ENCODE data around the gene MAFB. TPM values are rescaled to one million over a fixed set of nuclear protein-coding genes. Genes with fewer than 3 reads are reported as not detected.

Gene MAFB
- polyA plus RNA-seq, 3 donors: 113 to 161 (median 134) TPM

DNA sequence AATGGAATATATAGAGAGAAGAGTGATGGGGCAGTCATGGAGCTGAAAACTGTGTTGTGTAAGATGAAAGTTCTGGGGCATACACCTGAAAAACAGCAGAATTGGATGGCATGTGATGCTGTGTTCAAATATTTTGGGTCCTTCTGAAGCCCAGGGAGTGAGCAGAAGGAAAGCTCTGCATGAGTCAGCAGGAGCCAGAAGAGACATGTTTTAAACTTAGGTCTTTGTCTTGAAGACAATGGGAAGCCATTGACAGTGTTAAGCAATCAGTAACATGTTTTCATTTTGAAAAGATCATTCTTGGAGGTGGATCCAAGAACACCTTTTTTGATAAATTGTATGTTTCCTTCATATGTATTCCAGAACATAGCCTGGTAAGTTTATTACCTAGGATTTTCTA is 38.9 kb upstream of the MAFB start:
- Mint-ChIP-seq H3K4me3 (peak overlapping the region in 1 of 2 donors; percentile 1), H3K27me3 (ENCODE audit: low read depth in 3 of 3) (peaks cover 0 to 12% (median 12%) of the 10 kb centered on the region in 3 donors), H3K4me1 (no peaks in the 10 kb centered on the region), H3K36me3 (peaks cover 0 to 2% of the 10 kb centered on the region in 2 donors), H3K9me3 (peaks cover 5 to 12% (median 10%) of the 10 kb centered on the region in 7 donors), H3K27ac (no peak overlapping the region)
- no peak for DNase-seq
- Histone ChIP-seq H3K4me2 (replicated peaks; ENCODE audit: extremely low read depth, low read length, poor library complexity, severe bottlenecking) (no peak overlapping the region), H3K79me2 (ENCODE audit: insufficient read depth, low read length) (no peaks in the 10 kb centered on the region), H3K27me3 (ENCODE audit: control insufficient read depth in 2 of 2, insufficient read depth in 2 of 2, low read length in 2 of 2) (peaks cover 0 to 6% of the 10 kb centered on the region in 2 donors), H3K4me3 (replicated peaks in 1 of 3; ENCODE audit: low read depth in 2 of 3, low read length in 3 of 3) (no peak overlapping the region), H3K9ac (ENCODE audit: insufficient read depth, low read length, poor library complexity, severe bottlenecking) (no peak overlapping the region), H3K36me3 (replicated peaks in 1 of 2; ENCODE audit: control insufficient read depth in 1 of 2, insufficient read depth in 2 of 2, low read length in 2 of 2) (no peaks in the 10 kb centered on the region), H4K20me1 (ENCODE audit: insufficient read depth, low read length) (no peaks in the 10 kb centered on the region), H2AFZ (ENCODE audit: insufficient read depth, low read depth, low read length, poor library complexity, severe bottlenecking) (no peak overlapping the region), H3K27ac (ENCODE audit: low read depth in 1 of 2, low read length in 2 of 2) (no peak overlapping the region), H3K4me1 (ENCODE audit: control insufficient read depth in 1 of 2, insufficient read depth in 2 of 2, low read length in 2 of 2) (no peaks in the 10 kb centered on the region), H3K9me3 (replicated peaks in 1 of 2; ENCODE audit: control insufficient read depth in 1 of 2, insufficient read depth in 1 of 2, low read length in 2 of 2) (peaks cover 0 to 10% of the 10 kb centered on the region in 2 donors)
- TF ChIP-seq, protein P1, sequence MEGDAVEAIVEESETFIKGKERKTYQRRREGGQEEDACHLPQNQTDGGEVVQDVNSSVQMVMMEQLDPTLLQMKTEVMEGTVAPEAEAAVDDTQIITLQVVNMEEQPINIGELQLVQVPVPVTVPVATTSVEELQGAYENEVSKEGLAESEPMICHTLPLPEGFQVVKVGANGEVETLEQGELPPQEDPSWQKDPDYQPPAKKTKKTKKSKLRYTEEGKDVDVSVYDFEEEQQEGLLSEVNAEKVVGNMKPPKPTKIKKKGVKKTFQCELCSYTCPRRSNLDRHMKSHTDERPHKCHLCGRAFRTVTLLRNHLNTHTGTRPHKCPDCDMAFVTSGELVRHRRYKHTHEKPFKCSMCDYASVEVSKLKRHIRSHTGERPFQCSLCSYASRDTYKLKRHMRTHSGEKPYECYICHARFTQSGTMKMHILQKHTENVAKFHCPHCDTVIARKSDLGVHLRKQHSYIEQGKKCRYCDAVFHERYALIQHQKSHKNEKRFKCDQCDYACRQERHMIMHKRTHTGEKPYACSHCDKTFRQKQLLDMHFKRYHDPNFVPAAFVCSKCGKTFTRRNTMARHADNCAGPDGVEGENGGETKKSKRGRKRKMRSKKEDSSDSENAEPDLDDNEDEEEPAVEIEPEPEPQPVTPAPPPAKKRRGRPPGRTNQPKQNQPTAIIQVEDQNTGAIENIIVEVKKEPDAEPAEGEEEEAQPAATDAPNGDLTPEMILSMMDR (IDR thresholded peaks at IDR 0.05): no peak
- intact Hi-C loops (cut with micrococcal nuclease): no loop called here

DNA sequence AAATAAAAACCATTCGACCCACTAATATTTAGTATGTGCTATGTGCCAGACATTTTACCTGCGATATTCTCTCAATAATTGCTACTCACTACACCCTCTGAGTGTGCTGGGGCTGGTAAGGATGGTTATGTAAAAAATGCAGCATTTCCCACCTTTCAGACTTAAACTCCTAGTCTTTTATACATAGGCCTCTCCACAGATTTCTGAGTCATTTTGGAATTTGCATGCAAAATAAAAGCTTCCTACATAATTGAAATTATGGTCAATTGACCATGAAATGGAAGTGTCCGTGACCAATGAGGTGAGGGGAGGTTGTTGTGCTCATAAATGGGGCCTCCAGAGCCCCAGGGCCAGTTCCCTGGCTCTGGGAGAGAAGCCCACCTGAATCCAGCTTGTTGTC is 37.7 kb upstream of the MAFB start:
- no peaks in the 10 kb centered on the region for H3K4me1 ChIP-seq (ENCODE audit: control insufficient read depth in 1 of 2, insufficient read depth in 2 of 2, low read length in 2 of 2)

More for the DNA sequence above, 37.7 kb upstream of the MAFB start:
- DNase-seq: no peak
- WGBS (ENCODE audit: insufficient coverage): no CpG with 5 or more reads among the region's 3 CpGs
- intact Hi-C loops (cut with micrococcal nuclease): no loop called here
- Histone ChIP-seq H3K4me3 (replicated peaks in 1 of 3; ENCODE audit: low read depth in 2 of 3, low read length in 3 of 3) (no peak overlapping the region), H3K9ac (ENCODE audit: insufficient read depth, low read length, poor library complexity, severe bottlenecking) (no peak overlapping the region), H2AFZ (ENCODE audit: insufficient read depth, low read depth, low read length, poor library complexity, severe bottlenecking) (no peak overlapping the region), H3K4me2 (replicated peaks; ENCODE audit: extremely low read depth, low read length, poor library complexity, severe bottlenecking) (no peak overlapping the region), H3K36me3 (replicated peaks in 1 of 2; ENCODE audit: control insufficient read depth in 1 of 2, insufficient read depth in 2 of 2, low read length in 2 of 2) (no peaks in the 10 kb centered on the region), H3K27me3 (ENCODE audit: control insufficient read depth in 2 of 2, insufficient read depth in 2 of 2, low read length in 2 of 2) (peaks cover 0 to 6% of the 10 kb centered on the region in 2 donors), H4K20me1 (ENCODE audit: insufficient read depth, low read length) (no peaks in the 10 kb centered on the region), H3K27ac (ENCODE audit: low read depth in 1 of 2, low read length in 2 of 2) (no peak overlapping the region), H3K9me3 (replicated peaks in 1 of 2; ENCODE audit: control insufficient read depth in 1 of 2, insufficient read depth in 1 of 2, low read length in 2 of 2) (peaks cover 0 to 10% of the 10 kb centered on the region in 2 donors), H3K79me2 (ENCODE audit: insufficient read depth, low read length) (no peaks in the 10 kb centered on the region)
- Mint-ChIP-seq H3K4me3 (no peak overlapping the region), H3K27ac (no peak overlapping the region), H3K36me3 (peaks cover 0 to 2% of the 10 kb centered on the region in 2 donors), H3K4me1 (peaks cover 2% of the 10 kb centered on the region), H3K9me3 (peaks cover 5 to 12% (median 10%) of the 10 kb centered on the region in 7 donors), H3K27me3 (ENCODE audit: low read depth in 3 of 3) (peaks cover 0 to 12% (median 11%) of the 10 kb centered on the region in 3 donors)
- TF ChIP-seq, protein P1 (IDR thresholded peaks at IDR 0.05): no peak

Measured in CD14-positive monocyte (primary cell).